Activated T-cell treated with anti-CD3 and anti-CD28 coated beads for 4 hours (primary cell): Measurements from ENCODE around the gene PCDH20.
"Not testable (repeated sequence)": the region's sequence is repeated elsewhere in the genome, so short reads cannot be mapped to it uniquely, and the experiment has no call there.

Experiments
- DNase-seq: peaks from one replicate; pipeline ENCODE4 v3.0.0-alpha.2; 2020

The PCDH20 gene, protein sequence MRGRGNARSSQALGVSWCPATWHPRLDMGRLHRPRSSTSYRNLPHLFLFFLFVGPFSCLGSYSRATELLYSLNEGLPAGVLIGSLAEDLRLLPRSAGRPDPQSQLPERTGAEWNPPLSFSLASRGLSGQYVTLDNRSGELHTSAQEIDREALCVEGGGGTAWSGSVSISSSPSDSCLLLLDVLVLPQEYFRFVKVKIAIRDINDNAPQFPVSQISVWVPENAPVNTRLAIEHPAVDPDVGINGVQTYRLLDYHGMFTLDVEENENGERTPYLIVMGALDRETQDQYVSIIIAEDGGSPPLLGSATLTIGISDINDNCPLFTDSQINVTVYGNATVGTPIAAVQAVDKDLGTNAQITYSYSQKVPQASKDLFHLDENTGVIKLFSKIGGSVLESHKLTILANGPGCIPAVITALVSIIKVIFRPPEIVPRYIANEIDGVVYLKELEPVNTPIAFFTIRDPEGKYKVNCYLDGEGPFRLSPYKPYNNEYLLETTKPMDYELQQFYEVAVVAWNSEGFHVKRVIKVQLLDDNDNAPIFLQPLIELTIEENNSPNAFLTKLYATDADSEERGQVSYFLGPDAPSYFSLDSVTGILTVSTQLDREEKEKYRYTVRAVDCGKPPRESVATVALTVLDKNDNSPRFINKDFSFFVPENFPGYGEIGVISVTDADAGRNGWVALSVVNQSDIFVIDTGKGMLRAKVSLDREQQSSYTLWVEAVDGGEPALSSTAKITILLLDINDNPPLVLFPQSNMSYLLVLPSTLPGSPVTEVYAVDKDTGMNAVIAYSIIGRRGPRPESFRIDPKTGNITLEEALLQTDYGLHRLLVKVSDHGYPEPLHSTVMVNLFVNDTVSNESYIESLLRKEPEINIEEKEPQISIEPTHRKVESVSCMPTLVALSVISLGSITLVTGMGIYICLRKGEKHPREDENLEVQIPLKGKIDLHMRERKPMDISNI

DNA sequence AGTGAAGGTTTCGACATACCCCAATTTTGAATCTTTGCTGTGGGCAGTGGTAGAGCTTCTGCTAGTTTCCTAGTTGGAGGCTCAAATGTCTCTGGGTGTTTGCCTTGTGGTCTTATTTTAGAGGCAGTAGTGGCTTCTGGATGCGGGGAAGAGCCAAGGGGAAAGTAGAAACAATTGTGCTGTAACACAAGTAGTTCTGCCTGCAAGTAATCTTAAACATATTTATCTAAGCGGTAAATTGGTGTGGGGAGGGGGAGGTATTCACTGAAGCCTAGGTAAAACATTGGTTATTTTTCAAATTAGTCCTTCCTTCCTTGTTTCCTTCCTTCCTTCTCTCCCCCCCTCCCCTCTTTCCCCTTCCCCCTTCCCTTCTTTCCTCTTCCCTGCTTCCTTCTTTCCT lies at the start of gene PCDH20:
Gene PCDH20 (minus strand): TSS at position 101 of the 400 bp plus-strand sequence. CDS start 691 bp downstream, outside the sequence.
- no peak for DNase-seq

DNA sequence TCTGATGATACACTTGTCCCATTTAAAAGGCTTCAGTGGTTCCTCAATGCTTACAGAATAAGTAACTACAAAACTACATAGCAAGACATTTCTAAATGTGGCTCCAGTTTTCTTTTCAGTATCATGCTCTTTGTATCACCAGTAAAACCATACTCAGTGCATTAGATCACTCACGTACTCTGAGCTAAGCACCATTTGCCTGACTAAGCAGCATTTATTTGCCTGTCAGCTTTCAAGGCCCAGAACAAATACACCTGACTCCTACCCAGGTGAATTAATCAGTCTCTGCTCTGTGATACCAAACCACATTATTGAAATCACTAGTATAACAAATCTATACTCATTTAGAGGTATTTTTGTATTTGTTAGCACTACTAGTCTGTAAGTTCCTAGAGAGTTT lies 47.4 kb upstream of the PCDH20 start:
- no peak for DNase-seq

DNA sequence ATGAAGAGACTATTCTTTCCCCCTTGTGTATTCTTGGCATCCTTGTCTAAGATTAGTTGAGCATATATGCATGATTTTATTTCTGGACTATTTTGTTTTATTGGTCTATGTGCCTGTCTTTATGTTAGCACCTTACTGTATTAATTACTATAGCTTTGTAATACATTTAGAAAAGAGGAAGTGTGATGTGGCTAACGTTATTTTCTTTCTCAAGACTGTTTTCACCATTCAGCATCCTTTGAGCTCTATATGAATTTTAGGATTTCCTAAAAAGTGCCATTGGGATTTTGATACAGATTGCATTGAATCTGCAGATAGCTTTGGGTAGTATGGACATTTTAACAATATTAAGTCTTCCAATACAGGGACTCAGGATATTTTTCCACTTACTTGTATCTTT lies 37.5 kb upstream of the PCDH20 start:
- DNase-seq = no peak

DNA sequence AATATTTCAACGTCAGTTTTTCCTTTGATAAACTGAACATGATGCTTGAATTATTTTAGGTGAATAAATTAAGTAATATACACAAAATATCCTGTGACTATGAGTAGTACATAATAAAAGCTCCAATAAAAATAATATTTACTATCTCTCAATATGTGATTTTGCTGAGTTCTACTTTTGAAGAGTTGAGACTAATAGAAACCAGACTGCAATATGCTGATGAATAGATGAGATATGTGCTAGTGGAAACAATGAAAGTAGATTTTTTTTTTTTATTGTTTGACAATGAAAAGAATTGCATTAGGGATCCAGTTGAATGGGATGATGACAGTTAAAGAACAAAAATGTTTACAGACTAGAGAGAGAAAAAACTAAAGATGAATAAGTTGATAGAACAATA lies 16.4 kb upstream of the PCDH20 start:
- DNase-seq = no peak

DNA sequence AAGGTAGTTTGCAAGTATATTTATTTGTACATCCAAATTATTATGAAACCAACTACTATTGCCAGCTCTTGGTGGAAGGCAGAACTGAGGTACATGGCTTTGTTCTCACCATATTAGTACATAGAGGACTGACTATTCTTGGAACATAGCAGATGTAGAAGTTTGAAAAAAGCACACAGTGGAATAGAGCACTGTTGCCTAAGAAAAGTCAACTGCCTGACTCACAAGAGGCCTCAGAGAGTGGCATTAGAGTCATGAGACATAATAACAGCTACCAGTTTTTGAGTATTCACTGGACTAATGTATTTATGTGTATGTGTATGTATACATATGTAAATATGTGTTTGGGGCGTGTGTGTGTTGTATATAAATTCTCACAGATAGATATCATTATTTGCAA lies 8.3 kb upstream of the PCDH20 start:
- no peak for DNase-seq

DNA sequence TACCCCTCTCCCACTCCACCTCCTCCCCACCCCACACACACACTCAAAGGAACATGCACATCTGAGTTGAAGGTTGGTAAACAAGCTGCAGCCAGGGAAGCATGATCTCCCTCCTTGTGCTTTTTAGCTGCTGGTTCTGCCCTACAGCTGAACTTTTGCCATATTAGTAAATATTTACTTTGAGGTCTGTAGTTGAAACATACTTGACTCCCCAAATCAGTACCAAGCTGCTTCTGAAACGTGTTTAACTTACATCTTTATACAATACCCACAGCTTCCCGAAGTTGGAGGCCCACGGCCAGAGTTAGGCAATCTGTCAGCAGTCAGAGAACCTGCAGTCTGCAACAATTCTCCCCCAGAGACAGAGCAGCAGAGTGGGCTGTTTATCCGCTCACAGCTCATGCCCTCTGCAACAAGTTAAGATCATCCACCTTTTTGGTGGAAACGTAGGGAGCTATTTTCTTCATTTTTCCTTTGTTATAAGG lies 1.5 kb upstream of the PCDH20 start:
- DNase-seq = no peak

DNA sequence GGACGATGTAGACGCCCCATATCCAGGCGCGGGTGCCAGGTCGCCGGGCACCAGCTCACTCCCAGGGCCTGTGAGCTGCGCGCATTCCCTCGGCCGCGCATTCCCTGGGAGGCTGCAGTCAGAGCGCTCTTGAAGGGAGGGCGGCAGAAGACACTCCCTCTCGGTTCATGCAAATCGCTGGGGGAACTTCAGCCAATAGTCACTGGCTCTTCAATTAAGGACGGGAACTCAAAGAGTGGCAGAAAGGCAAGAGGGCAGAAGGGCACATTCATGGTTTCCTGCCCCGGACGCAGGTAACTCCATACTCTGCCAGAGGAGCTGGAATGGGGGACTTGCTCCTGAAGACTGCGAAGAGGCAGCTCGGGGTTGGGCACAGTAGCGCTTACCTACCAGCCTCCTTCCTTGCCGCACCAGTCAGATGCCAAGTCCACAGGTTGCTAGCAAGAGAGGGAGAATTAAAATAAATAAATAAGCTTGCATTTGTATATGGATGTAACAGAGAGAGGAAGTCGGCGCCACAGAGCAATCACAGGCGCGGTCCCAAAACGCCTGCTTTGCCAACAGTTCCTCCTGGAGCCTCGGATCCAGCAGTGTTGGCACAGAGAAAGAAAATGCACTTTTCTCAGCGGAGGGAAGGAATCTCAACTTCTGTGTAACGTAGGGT lies 459 bp downstream of the PCDH20 start:
- DNase-seq = no peak

DNA sequence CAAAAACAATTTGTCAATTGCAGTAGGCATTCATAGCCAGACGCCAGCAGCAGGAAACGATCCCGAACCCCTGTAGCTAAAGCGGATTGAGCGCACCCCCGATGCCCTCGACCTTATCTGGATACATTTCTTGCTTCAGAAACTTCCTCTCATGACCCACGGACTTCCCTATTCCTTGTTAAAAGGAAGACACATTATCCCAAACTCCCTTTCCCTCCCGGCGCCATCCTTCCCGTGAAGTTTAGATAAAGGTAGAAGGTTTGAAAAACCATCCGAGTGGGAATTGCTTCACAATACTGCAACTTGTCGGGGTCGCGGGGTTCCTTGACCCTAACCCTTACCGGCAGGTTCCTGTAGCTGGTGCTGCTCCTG lies 977 bp downstream of the PCDH20 start:
- no peak for DNase-seq

DNA sequence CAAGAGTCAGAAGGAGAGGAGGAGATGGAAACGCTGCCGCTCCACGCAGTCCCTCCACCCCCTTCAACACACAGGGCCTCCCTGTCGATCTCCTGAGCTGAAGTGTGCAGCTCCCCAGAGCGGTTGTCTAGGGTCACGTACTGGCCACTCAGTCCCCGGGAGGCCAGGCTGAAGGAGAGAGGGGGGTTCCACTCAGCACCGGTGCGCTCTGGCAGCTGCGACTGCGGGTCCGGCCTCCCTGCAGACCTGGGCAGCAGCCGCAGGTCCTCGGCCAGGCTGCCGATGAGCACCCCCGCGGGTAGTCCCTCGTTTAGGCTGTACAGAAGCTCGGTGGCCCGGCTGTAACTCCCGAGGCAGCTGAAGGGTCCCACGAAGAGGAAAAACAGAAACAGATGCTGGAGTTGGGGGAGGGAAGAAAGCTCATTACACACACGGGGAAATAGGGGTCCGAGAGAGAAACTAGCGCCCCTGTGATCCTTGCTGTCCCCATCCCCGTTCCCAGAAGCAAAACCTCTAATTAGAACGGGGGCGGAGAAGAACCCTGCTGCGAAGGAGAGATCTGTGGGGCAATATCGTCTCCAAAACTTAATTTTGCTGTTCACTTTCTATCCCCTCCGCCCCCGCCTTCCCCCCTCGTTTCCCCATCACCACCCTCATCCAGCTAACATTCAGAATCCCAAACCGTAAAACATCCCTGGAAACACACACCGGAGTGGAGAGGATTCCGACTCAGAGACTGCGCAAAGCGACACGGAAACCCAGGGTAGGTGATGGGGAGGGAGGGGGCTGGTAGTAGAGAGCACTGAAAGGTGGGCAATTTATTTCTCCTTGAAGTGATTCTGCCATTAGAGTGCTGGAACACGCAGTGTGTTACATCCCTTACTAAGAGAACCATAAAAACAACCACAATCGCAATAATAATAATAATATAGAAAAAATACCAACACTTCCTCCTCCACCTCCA lies 1.8 kb downstream of the PCDH20 start:
- DNase-seq = no peak

DNA sequence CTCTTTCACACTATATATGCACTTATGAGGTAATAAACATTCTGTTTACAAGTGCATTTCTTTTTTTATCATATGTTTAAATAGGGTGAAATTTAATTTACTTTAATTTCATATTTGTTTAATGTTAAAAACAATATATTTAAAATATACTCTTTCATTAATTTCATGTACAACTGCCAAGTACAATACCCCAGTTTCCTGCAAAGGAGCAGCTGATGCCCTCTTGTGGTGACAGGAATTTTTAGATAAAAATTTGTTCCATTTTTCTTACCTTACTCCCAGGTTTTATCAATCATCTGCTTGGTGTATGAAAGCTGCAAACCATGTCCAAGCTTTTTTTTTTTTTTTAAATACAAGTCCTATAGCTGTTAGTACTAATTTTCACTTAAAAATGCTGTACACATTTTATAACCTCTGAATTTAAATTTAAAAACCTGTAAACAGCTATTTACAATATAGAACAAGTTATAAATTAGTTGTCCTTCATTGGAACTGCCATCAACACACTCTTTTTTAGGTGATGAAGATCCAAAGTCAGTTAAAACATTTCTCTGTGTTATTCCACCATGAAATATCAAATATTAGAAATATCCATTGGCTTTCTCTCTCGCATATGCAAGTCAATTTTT lies 4.9 kb downstream of the PCDH20 start:
- DNase-seq = no peak

DNA sequence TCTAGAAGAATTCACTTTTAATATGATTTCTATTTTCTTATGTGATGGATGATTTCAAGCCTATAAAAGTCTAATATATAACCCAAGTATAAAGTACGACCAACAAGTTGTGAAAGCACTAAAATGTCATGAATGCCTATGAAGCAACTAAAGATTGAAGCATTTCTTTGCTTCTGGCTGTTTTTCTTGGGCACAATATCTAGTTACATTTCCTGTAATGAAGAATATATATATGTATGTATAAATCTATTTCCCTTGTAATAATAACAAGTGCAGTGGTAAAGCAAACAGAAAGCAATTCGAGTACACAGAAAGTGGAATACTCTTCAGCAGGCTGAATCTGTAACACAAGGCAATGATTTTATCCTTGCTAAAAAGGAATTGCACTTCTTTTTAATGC lies 5.4 kb downstream of the PCDH20 start:
- DNase-seq = no peak

DNA sequence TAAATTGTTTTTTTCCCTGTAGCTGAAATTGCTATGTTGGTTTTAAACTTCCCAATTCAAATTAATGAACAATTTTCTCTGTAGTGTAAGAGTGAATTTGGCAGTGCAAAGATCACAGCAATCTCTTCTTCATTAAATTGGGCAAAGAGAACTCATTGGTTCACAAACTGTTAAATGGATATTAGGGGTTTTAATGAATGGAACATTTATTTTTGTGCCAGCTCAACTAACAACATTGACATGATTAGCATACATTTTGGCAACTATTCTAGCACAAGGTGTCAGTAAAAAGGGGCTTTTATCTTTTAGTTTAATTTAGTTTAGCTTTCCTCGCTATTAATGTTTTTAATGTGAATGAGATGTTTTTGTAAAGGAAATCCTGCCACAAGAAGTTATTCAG lies 7.1 kb downstream of the PCDH20 start:
- DNase-seq = no peak

DNA sequence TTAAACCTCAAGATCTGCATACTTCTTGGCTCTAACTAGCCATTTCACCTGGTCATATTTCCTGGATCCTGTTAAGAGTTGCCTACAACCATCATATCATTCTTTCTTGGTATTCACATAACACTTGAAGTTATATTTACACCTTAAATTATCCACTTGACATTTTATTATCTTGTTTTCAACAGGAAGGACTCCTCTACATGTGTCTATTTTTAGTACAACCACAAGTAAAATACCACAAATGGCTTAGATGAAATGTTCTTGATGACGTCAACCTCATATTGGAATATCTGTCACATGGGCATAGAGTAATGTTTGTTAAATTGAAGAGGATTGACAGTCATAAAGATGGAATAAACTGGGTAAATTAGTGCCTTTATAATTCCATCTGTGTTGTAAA lies 9.4 kb downstream of the PCDH20 start:
- no peak for DNase-seq

DNA sequence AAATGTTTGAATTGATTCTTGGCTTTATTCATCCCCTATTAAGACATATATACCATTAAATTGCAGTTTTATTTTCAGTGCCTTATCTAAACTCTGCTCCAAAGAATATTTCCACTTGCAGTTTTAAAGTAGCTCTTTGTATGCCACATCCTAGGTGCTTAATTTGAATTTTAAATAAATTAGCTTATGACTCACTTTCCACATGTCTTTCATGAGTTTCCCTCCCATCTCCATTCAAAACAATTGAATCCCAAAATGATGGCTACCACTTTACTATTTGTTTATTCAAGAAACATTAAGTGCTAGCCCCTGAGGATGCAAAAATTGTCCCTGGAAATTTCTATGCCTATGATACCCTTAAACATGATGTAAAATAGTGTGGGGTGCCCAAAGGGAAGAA lies 19.5 kb downstream of the PCDH20 start:
- no peak for DNase-seq

DNA sequence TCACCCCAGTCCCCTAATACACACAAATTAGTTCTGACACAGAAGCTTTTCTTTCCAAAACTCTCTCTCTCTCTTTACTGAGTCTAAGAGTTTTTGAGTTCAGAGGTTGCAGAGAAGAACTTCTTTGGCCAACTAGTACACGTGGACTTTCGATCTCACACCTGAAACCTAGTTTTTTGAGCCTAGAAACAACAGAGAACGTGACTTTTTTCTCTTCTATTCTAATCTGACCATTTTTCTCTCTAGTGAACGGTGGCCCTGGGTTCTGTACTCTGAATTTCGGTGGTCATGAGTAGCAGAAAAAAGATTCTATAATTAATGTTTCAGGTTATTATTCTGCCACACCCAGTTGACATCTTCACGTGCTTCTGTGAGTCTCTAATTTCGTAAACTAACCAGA lies 24.2 kb downstream of the PCDH20 start:
- DNase-seq = no peak

DNA sequence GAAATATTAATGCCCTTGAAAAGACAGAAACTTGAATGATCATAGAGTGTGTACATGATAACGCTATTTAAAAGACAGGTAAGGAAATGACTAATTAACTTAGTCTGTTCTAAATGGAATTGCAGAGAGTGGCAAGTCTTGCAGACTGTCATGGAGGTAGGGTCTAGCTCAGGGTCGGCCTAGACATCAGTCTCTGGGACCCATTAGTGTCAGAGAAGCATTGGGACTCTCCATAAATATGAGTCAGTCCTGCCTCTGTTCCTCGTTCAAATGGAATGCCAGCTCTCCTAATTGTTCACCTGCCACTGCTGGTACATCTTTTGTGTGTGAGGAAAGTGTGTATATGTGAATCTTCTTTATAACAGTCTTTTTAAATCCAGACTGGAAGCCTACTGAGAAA lies 28.0 kb downstream of the PCDH20 start:
- no peak for DNase-seq

DNA sequence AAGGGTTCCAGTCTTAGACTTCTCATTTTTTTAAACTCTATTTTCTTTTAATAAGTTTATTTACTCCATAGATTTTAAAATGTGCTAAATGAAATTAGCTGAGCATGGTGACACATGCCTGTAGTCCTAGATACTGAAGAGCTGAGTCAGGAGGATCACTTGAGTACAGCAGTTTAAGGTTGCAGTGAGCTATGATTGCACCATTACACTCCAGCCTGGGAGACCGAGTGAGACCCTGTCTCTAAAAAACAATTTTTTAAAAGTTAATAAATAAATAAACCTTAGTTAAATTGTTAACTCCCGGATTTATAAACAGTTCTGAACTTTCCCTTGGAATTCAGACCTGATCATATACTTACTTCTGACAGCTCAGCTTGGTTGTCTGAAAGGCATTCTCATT lies 32.5 kb downstream of the PCDH20 start:
- DNase-seq = no peak

DNA sequence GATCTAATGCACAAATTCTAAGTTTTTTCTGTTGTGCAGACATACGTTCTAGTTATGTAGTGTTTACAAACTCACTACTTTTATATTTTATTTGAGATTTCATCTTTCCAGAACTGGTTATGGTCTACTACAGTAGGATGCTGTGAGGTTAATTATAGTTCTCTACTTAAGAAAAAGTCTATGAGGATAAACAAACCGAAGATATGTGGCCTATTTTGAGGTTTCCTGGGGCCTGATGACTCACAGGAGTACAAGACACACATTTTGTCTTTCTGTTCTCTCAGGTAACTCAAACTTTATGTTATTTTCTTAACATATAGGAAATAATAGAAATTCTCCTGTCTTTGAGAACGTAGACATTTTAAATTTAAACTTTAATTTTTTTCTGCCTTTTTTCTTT lies 45.1 kb downstream of the PCDH20 start:
- DNase-seq = no peak

DNA sequence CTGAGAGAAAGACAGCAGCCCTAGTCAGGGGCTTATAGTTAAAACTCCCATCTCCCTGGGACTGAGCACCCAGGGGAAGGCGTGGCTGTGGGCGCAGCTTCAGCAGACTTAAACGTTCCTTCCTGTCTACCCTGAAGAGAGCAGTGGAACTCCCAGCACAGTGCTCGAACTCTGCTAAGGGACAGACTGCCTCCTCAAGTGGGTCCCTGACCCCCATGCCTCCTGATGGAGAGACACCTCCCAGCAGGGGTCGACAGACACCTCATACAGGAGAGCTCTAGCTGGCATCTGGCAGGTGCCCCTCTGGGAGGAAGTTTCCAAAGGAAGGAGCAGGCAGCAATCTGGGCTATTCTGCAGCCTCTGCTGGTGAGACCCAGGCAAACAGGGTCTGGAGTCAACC lies 51.0 kb downstream of the PCDH20 start:
- DNase-seq = not testable (repeated sequence)

DNA sequence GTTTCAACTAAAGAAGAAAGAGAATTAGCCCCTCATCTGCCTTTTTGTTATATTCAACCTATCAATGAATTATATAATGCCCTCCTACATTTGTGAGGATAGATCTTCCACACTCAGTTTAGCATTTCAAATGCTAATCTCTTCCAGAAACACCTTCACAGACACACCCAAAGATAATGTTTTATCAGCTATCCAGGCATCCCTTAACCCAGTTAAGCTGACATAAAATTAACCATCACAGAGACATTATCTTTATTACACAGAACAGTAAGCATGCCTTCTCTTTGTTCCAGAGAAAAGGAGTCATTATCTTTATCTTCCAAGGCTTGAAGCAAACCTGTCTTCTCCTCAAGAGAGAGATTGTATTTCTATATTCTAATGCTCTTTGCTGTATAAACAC lies 53.1 kb downstream of the PCDH20 start:
- DNase-seq = no peak
